T-cell (primary cell): Measurements from ENCODE around the gene PDE7B. TPM values are rescaled to one million over a fixed set of nuclear protein-coding genes. Genes with fewer than 3 reads are reported as not detected.
"Not testable (repeated sequence)": the region's sequence is repeated elsewhere in the genome, so short reads cannot be mapped to it uniquely, and the experiment has no call there.

ENCODE experiments used
- ATAC-seq, 4 experiments: fragments of 200-7000 bp in 3 of 4; fragments of 150-1000 bp in 1 of 4; cut with Tn5 transposase; replicated peaks in 1 of 4; 1 replicate in 3 of 4; 2 replicates in 1 of 4; pipeline ENCODE4 v1.10.0; 2021; ENCODE audit warnings: moderate library complexity in 3 of 4, mild to moderate bottlenecking in 2 of 4, moderate number of reproducible peaks in 1 of 4
- CTCF ChIA-PET, 2 donors: fragments of 300-600 bp; sonication (Branson Sonifier 250); formaldehyde crosslinking; loops; one replicate each; lab custom pipeline; 2022; ENCODE audit warnings: antibody characterized with exemption in 2 of 2; lab: Charles Lee
- POLR2A ChIA-PET, 2 donors: fragments of 300-600 bp; sonication (Branson Sonifier 250); formaldehyde crosslinking; loops; one replicate each; lab custom pipeline; 2022; ENCODE audit warnings: antibody characterized with exemption in 2 of 2; lab: Charles Lee
- DNase-seq, 35 experiments: peaks; one replicate each; pipeline versions ENCODE4 v3.0.0 to v3.0.0-alpha.2; 2013 to 2023
- H3K27ac ChIP-seq: one replicate; pipeline ENCODE4 v1.5.1; 2013; ENCODE audit warnings: low read length
- H3K27me3 ChIP-seq, 2 experiments: replicated peaks in 1 of 2; 1 replicate in 1 of 2; 2 replicates in 1 of 2; pipeline versions ENCODE4 v1.6.1 to v1.7.0; 2013; ENCODE audit warnings: low read length in 1 of 2, mixed read lengths in 1 of 2; ENCODE audit not compliant: control insufficient read depth in 2 of 2, insufficient read depth in 2 of 2; ENCODE audit errors: extremely low read depth in 1 of 2
- H3K36me3 ChIP-seq, 2 donors: 1 replicate in 1 of 2; 2 replicates in 1 of 2; pipeline versions ENCODE4 v1.6.1 to v1.7.0; 2013; ENCODE audit warnings: low read length in 1 of 2; ENCODE audit not compliant: control insufficient read depth in 2 of 2, insufficient read depth in 1 of 2; ENCODE audit errors: extremely low read depth in 1 of 2
- H3K4me1 ChIP-seq, 2 experiments: 1 replicate in 1 of 2; 2 replicates in 1 of 2; pipeline versions ENCODE4 v1.6.1 to v1.7.0; 2013; ENCODE audit warnings: low read length in 2 of 2, mixed read lengths in 1 of 2; ENCODE audit not compliant: insufficient read depth in 2 of 2, control insufficient read depth in 1 of 2; ENCODE audit errors: extremely low read depth in 1 of 2
- H3K4me3 ChIP-seq, 2 donors: 1 replicate in 1 of 2; 2 replicates in 1 of 2; pipeline versions ENCODE4 v1.5.1 to v1.7.0; 2013; ENCODE audit warnings: mild to moderate bottlenecking in 2 of 2, low read length in 1 of 2, moderate library complexity in 1 of 2; ENCODE audit not compliant: control insufficient read depth in 1 of 2; ENCODE audit errors: extremely low read depth in 1 of 2
- H3K9me3 ChIP-seq: 2 replicates; pipeline ENCODE4 v1.7.0; 2013
- H3K27ac Mint-ChIP-seq, 2 donors: one replicate each; pipeline ENCODE4 v1.8.0; 2020 to 2021; ENCODE audit warnings: mild to moderate bottlenecking in 2 of 2, mixed read lengths in 2 of 2
- H3K27me3 Mint-ChIP-seq, 2 donors: one replicate each; pipeline ENCODE4 v1.8.0; 2021 to 2022; ENCODE audit warnings: mixed read lengths in 2 of 2
- H3K36me3 Mint-ChIP-seq: one replicate; pipeline ENCODE4 v1.8.0; 2021; ENCODE audit warnings: mixed read lengths
- H3K4me1 Mint-ChIP-seq, 3 donors: one replicate each; pipeline ENCODE4 v1.8.0; 2020 to 2022; ENCODE audit warnings: mixed read lengths in 3 of 3, mild to moderate bottlenecking in 1 of 3
- H3K4me3 Mint-ChIP-seq, 3 donors: one replicate each; pipeline ENCODE4 v1.8.0; 2020 to 2022; ENCODE audit warnings: mild to moderate bottlenecking in 3 of 3, mixed read lengths in 3 of 3, moderate library complexity in 3 of 3
- H3K9me3 Mint-ChIP-seq, 3 donors: one replicate each; pipeline ENCODE4 v1.8.0; 2020 to 2022; ENCODE audit warnings: mixed read lengths in 3 of 3
- WGBS: methylation state at CpG from one replicate; pipeline ENCODE4 v1.1.5; 2013; ENCODE audit warnings: missing lambda C conversion rate; ENCODE audit not compliant: insufficient coverage; 5-methylcytosine and 5-hydroxymethylcytosine counted together
- total RNA-seq, 35 experiments: library from RNA in 6 of 35; stranded (reverse) in 6 of 35; fragments of 120-200 nt in 1 of 35; gene quantifications; one replicate each; pipeline versions ENCODE4 v1.2.1 to v1.2.4 and lab custom pipeline; 2013 to 2026

Gene PDE7B
- total RNA-seq, 5 donors from 2014 or later (not counting 1 experiment from before 2014, with no cell fraction given): 0.35 to 1.5 (median 0.69) TPM

GRCh38 chr6:136103763-136104311, 252.3 kb downstream of the PDE7B start:
- Mint-ChIP-seq H3K4me3 (no peak overlapping the region), H3K9me3 (no peaks in the 10 kb centered on the region), H3K36me3 (no peaks in the 10 kb centered on the region), H3K4me1 (no peaks in the 10 kb centered on the region), H3K27me3 (peaks cover 0 to 6% of the 10 kb centered on the region in 2 donors), H3K27ac (no peak overlapping the region)
- Histone ChIP-seq H3K27me3 (no peaks in the 10 kb centered on the region), H3K4me1 (no peaks in the 10 kb centered on the region), H3K4me3 (no peak overlapping the region), H3K36me3 (no peaks in the 10 kb centered on the region), H3K27ac (no peak overlapping the region), H3K9me3 (no peaks in the 10 kb centered on the region)
- 82% methylated on average over 6 of the region's 7 CpGs for WGBS
- DNase-seq (no peak), ATAC-seq (no peak)
- POLR2A ChIA-PET: no interaction called here
- CTCF ChIA-PET: no interaction called here

- Mint-ChIP-seq H3K36me3 (no peaks in the 10 kb centered on the region), H3K27ac (no peak overlapping the region), H3K4me1 (no peaks in the 10 kb centered on the region), H3K27me3 (peaks cover 0 to 6% of the 10 kb centered on the region in 2 donors), H3K9me3 (no peaks in the 10 kb centered on the region), H3K4me3 (no peak overlapping the region)
- H3K27me3 ChIP-seq: no peaks in the 10 kb centered on the region
- CTCF ChIA-PET: no interaction called here
- no peak overlapping the region for H3K4me3 ChIP-seq
- POLR2A ChIA-PET: no interaction called here
- H3K9me3 ChIP-seq: no peaks in the 10 kb centered on the region
- no CpG with 5 or more reads among the region's 2 CpGs for WGBS
- H3K36me3 ChIP-seq: no peaks in the 10 kb centered on the region
- no peak for ATAC-seq
- no peak overlapping the region for H3K27ac ChIP-seq
- no peak for DNase-seq
- H3K4me1 ChIP-seq: no peaks in the 10 kb centered on the region
Measured at GRCh38 chr6:136104556-136104955, 253.1 kb downstream of the PDE7B start.

- H3K4me1 Mint-ChIP-seq, CTCF ChIA-PET, H3K36me3 Mint-ChIP-seq, H3K9me3 ChIP-seq, ATAC-seq, H3K36me3 ChIP-seq, H3K9me3 Mint-ChIP-seq, H3K27me3 Mint-ChIP-seq, H3K27ac ChIP-seq, H3K27me3 ChIP-seq, H3K27ac Mint-ChIP-seq, H3K4me3 ChIP-seq, H3K4me3 Mint-ChIP-seq, DNase-seq, H3K4me1 ChIP-seq: not testable (repeated sequence)
- POLR2A ChIA-PET: interaction anchor here in 1 of 2 donors (0.6 kb wide), 1 partner anchor 367 kb away, joined by 3 read pairs; no protein-coding TSS in a partner anchor
- 100% methylated on average over 2 of the region's 4 CpGs for WGBS
Measured at GRCh38 chr6:136105797-136106196, 254.3 kb downstream of the PDE7B start.

- DNase-seq: no peak
- peaks cover 0 to 13% of the 10 kb centered on the region in 2 donors for H3K27me3 Mint-ChIP-seq
- CTCF ChIA-PET: no interaction called here
- Histone ChIP-seq H3K9me3 (no peaks in the 10 kb centered on the region), H3K4me3 (no peak overlapping the region), H3K36me3 (no peaks in the 10 kb centered on the region), H3K27me3 (no peaks in the 10 kb centered on the region), H3K27ac (no peak overlapping the region), H3K4me1 (peaks cover 0 to 2% of the 10 kb centered on the region in 2 experiments)
- no peak overlapping the region for H3K4me3 Mint-ChIP-seq
- WGBS: 19% methylated on average over 2 of the region's 10 CpGs
- H3K36me3 Mint-ChIP-seq: no peaks in the 10 kb centered on the region
- ATAC-seq: no peak
- POLR2A ChIA-PET: no interaction called here
- H3K27ac Mint-ChIP-seq: no peak overlapping the region
- no peaks in the 10 kb centered on the region for H3K9me3 Mint-ChIP-seq
- H3K4me1 Mint-ChIP-seq: peaks cover 0 to 2% (median 0%) of the 10 kb centered on the region in 3 donors
Measured at GRCh38 chr6:136108361-136108945, 257.0 kb downstream of the PDE7B start.

- no peak overlapping the region for H3K4me3 ChIP-seq
- H3K4me1 ChIP-seq: peaks cover 0 to 4% of the 10 kb centered on the region in 2 experiments
- DNase-seq (no peak), ATAC-seq (no peak)
- peaks cover 0 to 5% (median 0%) of the 10 kb centered on the region in 3 donors for H3K4me1 Mint-ChIP-seq
- POLR2A ChIA-PET: interaction anchor here in 1 of 2 donors (0.6 kb wide), 1 partner anchor 125 kb away, joined by 3 read pairs; no protein-coding TSS in a partner anchor
- H3K27ac ChIP-seq: no peak overlapping the region
- peaks cover 0 to 15% of the 10 kb centered on the region in 2 donors for H3K27me3 Mint-ChIP-seq
- 93% methylated on average over 2 of the region's 2 CpGs for WGBS
- H3K27ac Mint-ChIP-seq: no peak overlapping the region
- H3K9me3 ChIP-seq: no peaks in the 10 kb centered on the region
- H3K36me3 Mint-ChIP-seq: no peaks in the 10 kb centered on the region
- peaks cover 0 to 4% of the 10 kb centered on the region in 2 experiments for H3K27me3 ChIP-seq
- H3K36me3 ChIP-seq: no peaks in the 10 kb centered on the region
- H3K4me3 Mint-ChIP-seq: no peak overlapping the region
- H3K9me3 Mint-ChIP-seq: no peaks in the 10 kb centered on the region
- CTCF ChIA-PET: no interaction called here
Measured at GRCh38 chr6:136111831-136112230, 260.3 kb downstream of the PDE7B start.

GRCh38 chr6:136112262-136112661, 260.8 kb downstream of the PDE7B start:
- ATAC-seq: no peak
- Mint-ChIP-seq H3K36me3 (no peaks in the 10 kb centered on the region), H3K27me3 (peaks cover 0 to 15% of the 10 kb centered on the region in 2 donors), H3K9me3 (no peaks in the 10 kb centered on the region), H3K4me3 (no peak overlapping the region), H3K4me1 (peaks cover 0 to 5% (median 0%) of the 10 kb centered on the region in 3 donors), H3K27ac (no peak overlapping the region)
- WGBS: 60% methylated on average over 1 of the region's 3 CpGs
- Histone ChIP-seq H3K9me3 (no peaks in the 10 kb centered on the region), H3K4me1 (peaks cover 0 to 4% of the 10 kb centered on the region in 2 experiments), H3K27me3 (peaks cover 0 to 4% of the 10 kb centered on the region in 2 experiments), H3K36me3 (no peaks in the 10 kb centered on the region), H3K4me3 (no peak overlapping the region), H3K27ac (no peak overlapping the region)
- DNase-seq: no peak
- ChIA-PET POLR2A (interaction anchor here in 1 of 2 donors (0.6 kb wide), 1 partner anchor 126 kb away, joined by 3 read pairs; no protein-coding TSS in a partner anchor), CTCF (no interaction called here)
